SK-N-SH (cell line): ENCODE measurements around the gene B4GALNT4.
A peak's percentile ranks its signal among the peaks of the same experiment; 100 is the strongest.

Experiments used
- CHD2 ChIP-seq: fragments of 150-350 bp; IDR thresholded peaks from 2 replicates; pipeline ENCODE4 v1.6.1; 2018; ENCODE audit warnings: low read length; ENCODE audit not compliant: partially characterized antibody
- EP300 ChIP-seq, 2 experiments: IDR thresholded peaks; 2 replicates each; pipeline versions ENCODE4 v1.4.0 to v1.6.1; 2012; ENCODE audit warnings: borderline replicate concordance in 1 of 2, low read depth in 1 of 2, low read length in 1 of 2
- EZH2phosphoT487 ChIP-seq: fragments of 200-600 bp; sonication (generic); IDR thresholded peaks from 2 replicates; pipeline ENCODE4 v1.6.1; 2017; ENCODE audit warnings: low read depth, mixed run types, mild to moderate bottlenecking, antibody characterized with exemption, moderate library complexity, borderline replicate concordance
- NFIC ChIP-seq: IDR thresholded peaks from 2 replicates; pipeline ENCODE4 v1.4.0; 2012; ENCODE audit warnings: borderline replicate concordance
- POLR2AphosphoS5 ChIP-seq: IDR thresholded peaks from 2 replicates; pipeline ENCODE4 v1.6.1; 2012; ENCODE audit warnings: low read depth, low read length
- RAD21 ChIP-seq: IDR thresholded peaks from 2 replicates; pipeline ENCODE4 v1.6.1; 2012; ENCODE audit warnings: mild to moderate bottlenecking, low read length
- RCOR1 ChIP-seq: fragments of 150-350 bp; IDR thresholded peaks from 2 replicates; pipeline ENCODE4 v1.6.1; 2017; ENCODE audit warnings: antibody characterized with exemption, low read length
- SMC3 ChIP-seq: IDR thresholded peaks from 2 replicates; pipeline ENCODE4 v1.6.1; 2012; ENCODE audit warnings: low read depth, low read length, improper control_type of control experiment
- USF2 ChIP-seq: fragments of 150-350 bp; IDR thresholded peaks from 2 replicates; pipeline ENCODE4 v1.6.1; 2017; ENCODE audit warnings: antibody characterized with exemption, low read length, low read depth, borderline replicate concordance
- TF ChIP-seq, protein P1 (sequence below): IDR thresholded peaks from 2 replicates; pipeline ENCODE4 v1.6.1; 2012; ENCODE audit warnings: mild to moderate bottlenecking, low read depth, low read length, moderate library complexity
- TF ChIP-seq, protein P2 (sequence below): fragments of 200-600 bp; sonication (generic); IDR thresholded peaks from 2 replicates; pipeline ENCODE4 v1.6.1; 2017; ENCODE audit warnings: antibody characterized with exemption, mild to moderate bottlenecking, moderate library complexity

DNA sequence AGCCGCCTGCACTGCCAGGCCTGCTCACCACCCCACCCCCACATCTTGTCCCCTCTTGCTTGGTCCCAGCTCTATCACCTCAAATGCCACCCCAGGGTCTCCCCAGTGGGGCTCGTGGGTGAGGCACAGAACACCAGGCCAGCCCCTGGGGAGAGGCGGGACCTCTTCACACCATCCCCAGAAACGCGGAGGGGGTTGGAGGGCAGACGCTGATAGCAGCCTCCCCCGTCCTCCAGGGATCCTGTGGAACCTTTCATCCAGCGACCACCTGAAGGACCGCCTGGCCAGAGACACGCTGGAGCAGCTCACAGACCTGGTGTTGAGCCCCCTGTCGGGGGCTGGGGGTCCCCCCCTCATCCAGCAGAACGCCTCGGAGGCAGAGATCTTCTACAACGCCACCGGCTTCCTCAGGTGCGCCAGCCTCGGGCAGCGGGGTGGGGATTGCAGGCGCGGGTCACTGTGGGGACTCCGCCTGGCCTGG lies 30.5 kb downstream of the B4GALNT4 start:
- TF ChIP-seq, protein P1, sequence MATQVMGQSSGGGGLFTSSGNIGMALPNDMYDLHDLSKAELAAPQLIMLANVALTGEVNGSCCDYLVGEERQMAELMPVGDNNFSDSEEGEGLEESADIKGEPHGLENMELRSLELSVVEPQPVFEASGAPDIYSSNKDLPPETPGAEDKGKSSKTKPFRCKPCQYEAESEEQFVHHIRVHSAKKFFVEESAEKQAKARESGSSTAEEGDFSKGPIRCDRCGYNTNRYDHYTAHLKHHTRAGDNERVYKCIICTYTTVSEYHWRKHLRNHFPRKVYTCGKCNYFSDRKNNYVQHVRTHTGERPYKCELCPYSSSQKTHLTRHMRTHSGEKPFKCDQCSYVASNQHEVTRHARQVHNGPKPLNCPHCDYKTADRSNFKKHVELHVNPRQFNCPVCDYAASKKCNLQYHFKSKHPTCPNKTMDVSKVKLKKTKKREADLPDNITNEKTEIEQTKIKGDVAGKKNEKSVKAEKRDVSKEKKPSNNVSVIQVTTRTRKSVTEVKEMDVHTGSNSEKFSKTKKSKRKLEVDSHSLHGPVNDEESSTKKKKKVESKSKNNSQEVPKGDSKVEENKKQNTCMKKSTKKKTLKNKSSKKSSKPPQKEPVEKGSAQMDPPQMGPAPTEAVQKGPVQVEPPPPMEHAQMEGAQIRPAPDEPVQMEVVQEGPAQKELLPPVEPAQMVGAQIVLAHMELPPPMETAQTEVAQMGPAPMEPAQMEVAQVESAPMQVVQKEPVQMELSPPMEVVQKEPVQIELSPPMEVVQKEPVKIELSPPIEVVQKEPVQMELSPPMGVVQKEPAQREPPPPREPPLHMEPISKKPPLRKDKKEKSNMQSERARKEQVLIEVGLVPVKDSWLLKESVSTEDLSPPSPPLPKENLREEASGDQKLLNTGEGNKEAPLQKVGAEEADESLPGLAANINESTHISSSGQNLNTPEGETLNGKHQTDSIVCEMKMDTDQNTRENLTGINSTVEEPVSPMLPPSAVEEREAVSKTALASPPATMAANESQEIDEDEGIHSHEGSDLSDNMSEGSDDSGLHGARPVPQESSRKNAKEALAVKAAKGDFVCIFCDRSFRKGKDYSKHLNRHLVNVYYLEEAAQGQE = no peak
- TF ChIP-seq EZH2phosphoT487 (peak; percentile 78; the same call in 1 of the 2 replicates), EP300 (IDR thresholded peaks at IDR 0.05; ENCODE audit: borderline replicate concordance in 1 of 2, low read depth in 1 of 2, low read length in 1 of 2) (no peak), CHD2 (no peak), RCOR1 (no peak), RAD21 (no peak), POLR2AphosphoS5 (no peak), SMC3 (no peak), NFIC (no peak), USF2 (no peak)
- TF ChIP-seq, protein P2, sequence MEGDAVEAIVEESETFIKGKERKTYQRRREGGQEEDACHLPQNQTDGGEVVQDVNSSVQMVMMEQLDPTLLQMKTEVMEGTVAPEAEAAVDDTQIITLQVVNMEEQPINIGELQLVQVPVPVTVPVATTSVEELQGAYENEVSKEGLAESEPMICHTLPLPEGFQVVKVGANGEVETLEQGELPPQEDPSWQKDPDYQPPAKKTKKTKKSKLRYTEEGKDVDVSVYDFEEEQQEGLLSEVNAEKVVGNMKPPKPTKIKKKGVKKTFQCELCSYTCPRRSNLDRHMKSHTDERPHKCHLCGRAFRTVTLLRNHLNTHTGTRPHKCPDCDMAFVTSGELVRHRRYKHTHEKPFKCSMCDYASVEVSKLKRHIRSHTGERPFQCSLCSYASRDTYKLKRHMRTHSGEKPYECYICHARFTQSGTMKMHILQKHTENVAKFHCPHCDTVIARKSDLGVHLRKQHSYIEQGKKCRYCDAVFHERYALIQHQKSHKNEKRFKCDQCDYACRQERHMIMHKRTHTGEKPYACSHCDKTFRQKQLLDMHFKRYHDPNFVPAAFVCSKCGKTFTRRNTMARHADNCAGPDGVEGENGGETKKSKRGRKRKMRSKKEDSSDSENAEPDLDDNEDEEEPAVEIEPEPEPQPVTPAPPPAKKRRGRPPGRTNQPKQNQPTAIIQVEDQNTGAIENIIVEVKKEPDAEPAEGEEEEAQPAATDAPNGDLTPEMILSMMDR = no peak
